Measurements from ENCODE around the gene ACER3.
"Not testable (repeated sequence)": the region's sequence is repeated elsewhere in the genome, so short reads cannot be mapped to it uniquely, and the experiment has no call there.

Gene ACER3

GRCh38 chr11:77038029-77038824 is 177.5 kb downstream of the ACER3 start:
- DNase-seq (ENCODE audit: low read depth in 2 of 2): no peak

DNA sequence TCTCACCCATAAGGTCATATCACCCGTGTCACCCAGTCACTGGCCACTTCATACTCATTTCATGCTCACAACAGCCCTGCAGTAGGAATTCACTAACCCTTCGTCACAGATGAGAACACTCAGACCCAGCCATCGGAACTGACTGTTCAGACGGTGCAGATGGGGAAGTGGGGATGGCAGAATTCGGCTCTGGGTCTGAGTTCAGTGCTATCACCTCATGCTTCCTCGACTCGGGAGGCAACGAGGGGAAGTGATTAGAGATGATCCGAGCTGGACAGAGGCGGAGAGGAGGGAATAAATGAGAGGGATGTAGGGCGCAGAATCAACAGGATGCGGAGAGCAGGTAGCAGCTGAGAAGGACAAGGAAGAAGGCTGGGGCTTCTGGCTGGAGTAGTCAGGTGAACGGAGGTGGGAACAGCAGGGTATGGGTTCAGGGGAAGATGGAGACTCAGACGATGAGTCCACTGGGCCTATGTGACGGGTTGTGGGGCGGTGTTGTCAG is 178.2 kb downstream of the ACER3 start:
- DNase-seq (ENCODE audit: low read depth in 2 of 2): no peak

DNA sequence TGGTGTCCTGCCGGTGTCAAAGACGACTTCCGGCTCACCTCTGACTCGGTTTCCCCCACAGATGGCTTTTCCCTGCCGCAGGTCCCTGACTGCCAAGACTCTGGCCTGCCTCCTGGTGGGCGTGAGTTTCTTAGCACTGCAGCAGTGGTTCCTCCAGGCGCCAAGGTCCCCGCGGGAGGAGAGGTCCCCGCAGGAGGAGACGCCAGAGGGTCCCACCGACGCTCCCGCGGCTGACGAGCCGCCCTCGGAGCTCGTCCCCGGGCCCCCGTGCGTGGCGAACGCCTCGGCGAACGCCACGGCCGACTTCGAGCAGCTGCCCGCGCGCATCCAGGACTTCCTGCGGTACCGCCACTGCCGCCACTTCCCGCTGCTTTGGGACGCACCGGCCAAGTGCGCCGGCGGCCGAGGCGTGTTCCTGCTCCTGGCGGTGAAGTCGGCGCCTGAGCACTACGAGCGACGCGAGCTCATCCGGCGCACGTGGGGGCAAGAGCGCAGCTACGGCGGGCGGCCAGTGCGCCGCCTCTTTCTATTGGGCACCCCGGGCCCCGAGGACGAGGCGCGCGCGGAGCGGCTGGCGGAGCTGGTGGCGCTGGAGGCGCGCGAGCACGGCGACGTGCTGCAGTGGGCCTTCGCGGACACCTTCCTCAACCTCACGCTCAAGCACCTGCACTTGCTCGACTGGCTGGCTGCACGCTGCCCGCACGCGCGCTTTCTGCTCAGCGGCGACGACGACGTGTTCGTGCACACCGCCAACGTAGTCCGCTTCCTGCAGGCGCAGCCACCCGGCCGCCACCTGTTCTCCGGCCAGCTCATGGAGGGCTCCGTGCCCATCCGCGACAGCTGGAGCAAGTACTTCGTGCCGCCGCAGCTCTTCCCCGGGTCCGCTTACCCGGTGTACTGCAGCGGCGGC is 179.0 kb downstream of the ACER3 start:
- peak in 1 of 2 donors; percentile 6 for DNase-seq (ENCODE audit: low read depth in 2 of 2)

DNA sequence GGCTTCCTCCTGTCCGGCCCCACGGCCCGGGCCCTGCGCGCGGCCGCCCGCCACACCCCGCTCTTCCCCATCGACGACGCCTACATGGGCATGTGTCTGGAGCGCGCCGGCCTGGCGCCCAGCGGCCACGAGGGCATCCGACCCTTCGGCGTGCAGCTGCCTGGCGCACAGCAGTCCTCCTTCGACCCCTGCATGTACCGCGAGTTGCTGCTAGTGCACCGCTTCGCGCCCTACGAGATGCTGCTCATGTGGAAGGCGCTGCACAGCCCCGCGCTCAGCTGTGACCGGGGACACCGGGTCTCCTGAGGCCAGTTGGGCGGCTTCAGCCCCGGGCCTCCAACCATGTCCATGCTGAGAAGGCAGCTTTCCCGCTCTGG is 179.7 kb downstream of the ACER3 start:
- DNase-seq (ENCODE audit: low read depth in 2 of 2): no peak

GRCh38 chr11:77040889-77041288 is 180.2 kb downstream of the ACER3 start:
- no peak for DNase-seq (ENCODE audit: low read depth in 2 of 2)

DNA sequence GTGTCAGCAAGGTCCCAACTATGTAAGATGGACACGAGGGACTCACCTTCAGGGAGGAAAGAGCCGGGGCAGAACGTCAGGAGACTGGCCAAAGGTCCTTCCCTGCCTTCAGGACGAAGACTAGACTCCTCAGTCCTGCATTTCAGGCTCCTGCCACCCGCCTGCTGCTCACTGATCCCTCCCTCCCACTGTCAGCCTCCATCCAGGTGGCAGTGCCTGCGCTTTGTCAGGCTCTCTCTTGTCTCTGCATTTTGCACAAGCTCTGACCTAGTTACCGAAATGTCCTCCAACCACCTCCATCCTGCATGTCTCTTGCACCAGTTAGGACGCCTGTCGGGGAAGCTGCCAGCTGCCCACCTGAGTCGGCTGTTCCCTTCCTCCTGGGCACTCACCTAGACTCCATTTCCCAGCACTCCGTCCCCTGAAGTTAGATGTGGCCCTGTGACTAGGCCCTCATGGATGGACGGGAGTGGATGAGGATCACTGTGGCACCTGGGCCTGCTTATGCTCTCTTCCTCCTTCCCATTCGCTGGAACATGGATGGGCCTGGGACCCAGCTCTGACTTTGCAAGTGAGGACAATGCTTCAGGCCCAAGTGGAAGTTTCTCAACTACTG is 181.5 kb downstream of the ACER3 start:
- DNase-seq (ENCODE audit: low read depth in 2 of 2): no peak

- DNase-seq (ENCODE audit: low read depth in 2 of 2): no peak
Measured at GRCh38 chr11:77044356-77044755, 183.6 kb downstream of the ACER3 start.

DNA sequence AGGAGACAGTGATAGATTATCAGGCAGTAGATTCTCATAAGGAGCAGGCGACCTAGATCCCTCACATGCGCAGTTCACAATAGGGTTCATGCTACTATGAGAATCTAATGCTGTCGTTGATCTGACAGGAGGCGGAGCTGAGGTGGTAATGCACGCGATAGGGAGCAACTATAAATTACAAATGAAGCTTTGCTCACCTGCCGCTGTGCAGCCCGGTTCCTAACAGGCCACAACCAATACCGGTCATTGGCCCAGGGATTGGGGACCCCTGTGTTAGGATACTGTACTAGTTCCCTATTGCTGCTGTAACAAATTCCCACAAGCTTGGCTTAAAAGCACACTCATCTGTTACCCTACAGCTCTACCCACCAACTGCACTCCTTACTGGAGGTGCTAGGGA is 184.2 kb downstream of the ACER3 start:
- DNase-seq (ENCODE audit: low read depth in 2 of 2): no peak

DNA sequence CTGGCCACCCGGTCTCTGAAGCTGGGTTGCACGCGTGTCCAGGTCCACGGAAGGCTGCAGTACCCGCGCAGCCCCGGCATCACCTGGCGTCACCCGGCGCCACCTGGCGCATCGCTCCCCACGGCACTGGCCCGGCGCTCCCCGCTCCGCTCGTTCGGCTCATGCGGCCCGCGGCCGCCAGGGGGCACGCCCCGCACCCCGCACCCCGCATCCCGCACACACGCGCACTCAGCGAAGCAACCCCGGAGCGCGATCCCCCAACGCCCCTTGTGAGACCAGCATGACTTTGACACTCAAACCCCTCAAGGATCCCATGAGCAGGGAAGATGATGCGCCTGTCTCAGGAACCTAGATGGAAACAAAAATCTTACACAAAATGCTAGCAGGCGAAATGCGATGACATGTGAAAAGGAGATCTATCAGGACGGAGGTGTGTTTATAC is 185.4 kb downstream of the ACER3 start:
- DNase-seq (ENCODE audit: low read depth in 2 of 2): peak in 1 of 2 donors; percentile 42

- peak; percentile 53 to 80 for DNase-seq (ENCODE audit: low read depth in 2 of 2)
Measured at GRCh38 chr11:77047007-77047927, 186.5 kb downstream of the ACER3 start.

- DNase-seq (ENCODE audit: low read depth in 2 of 2): not testable (repeated sequence)
Measured at GRCh38 chr11:77047928-77048446, 187.3 kb downstream of the ACER3 start.

- no peak for DNase-seq (ENCODE audit: low read depth in 2 of 2)
Measured at GRCh38 chr11:77049026-77049425, 188.3 kb downstream of the ACER3 start.

DNA sequence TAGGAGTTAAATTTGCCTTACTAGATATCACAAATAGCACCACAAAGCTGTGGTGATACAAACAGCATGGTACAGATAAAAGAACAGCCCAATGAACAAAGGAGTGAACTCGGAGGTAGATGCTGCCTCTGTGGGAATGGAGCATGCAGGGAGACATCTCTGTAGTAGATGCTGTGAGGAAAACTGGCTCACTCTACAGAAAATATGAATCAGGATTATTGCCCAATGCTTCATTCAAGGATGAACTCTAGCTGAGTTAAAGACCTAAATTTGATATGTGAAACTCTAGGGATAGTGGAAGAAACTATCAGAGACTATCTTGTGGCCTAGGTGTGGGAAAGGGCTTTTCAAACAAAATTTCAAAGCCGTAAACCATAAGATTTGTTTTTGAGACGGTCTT is 190.8 kb downstream of the ACER3 start:
- no peak for DNase-seq (ENCODE audit: low read depth in 2 of 2)

DNA sequence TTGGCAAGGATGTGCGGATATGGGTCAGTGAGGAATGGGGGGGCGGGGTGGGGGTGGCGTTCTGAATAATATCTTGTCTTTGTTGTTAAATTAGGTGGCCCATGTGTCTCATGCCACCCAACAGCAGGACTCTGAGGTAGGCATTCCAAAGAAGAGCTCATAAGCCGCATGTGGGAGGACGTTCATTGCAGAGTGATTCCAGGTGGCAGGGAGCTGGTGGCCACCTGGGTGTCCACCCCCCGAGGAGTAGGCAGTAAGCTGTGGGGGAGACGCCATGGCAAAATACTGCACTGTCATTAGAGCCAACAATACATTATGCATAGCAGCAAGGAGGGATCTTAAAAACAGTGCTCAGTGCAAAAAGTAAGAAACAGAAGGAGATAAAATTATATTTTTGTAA is 191.8 kb downstream of the ACER3 start:
- no peak for DNase-seq (ENCODE audit: low read depth in 2 of 2)

DNA sequence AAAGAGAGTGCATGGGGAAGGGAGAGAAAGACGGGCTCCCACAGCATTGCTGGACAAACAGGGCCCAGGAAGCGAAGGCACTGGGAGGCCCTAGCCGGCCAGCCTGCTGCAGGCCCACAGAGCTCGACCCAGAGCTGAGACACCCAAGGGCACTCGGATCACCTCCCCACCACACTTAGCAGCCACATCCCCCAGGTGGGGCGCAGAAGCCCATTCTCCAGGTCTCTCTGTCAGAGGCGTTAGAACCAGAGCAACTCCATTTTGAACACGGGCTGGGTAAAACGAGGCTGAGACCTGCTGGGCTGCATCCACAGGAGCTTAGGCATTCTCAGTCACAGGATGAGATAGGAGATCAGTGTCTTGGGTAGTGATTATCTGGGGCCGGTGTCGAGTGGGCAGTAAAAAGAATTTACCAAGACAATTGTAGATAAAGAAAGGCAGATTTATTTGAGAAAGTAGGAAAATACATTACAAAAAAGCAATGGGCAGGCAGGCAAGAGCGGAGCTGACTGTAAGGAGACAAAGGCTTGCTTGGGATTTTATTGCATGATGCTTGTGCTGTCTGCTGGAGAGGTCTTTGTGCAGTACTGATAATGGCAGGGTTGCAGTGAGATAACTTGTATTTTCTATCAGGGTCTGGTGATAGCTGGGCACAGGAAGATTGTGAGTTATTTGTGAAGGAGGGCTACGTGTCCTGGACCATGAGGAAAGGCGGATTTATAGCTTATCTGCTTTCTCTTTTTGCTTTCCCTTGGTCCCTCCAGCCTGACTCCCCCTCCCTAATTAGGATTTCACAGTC is 192.7 kb downstream of the ACER3 start:
- no peak for DNase-seq (ENCODE audit: low read depth in 2 of 2)

- no peak for DNase-seq (ENCODE audit: low read depth in 2 of 2)
Measured at GRCh38 chr11:77054084-77054483, 193.4 kb downstream of the ACER3 start.

GRCh38 chr11:77055101-77055561 is 194.4 kb downstream of the ACER3 start:
- no peak for DNase-seq (ENCODE audit: low read depth in 2 of 2)

- no peak for DNase-seq (ENCODE audit: low read depth in 2 of 2)
Measured at GRCh38 chr11:77055913-77056312, 195.2 kb downstream of the ACER3 start.

DNA sequence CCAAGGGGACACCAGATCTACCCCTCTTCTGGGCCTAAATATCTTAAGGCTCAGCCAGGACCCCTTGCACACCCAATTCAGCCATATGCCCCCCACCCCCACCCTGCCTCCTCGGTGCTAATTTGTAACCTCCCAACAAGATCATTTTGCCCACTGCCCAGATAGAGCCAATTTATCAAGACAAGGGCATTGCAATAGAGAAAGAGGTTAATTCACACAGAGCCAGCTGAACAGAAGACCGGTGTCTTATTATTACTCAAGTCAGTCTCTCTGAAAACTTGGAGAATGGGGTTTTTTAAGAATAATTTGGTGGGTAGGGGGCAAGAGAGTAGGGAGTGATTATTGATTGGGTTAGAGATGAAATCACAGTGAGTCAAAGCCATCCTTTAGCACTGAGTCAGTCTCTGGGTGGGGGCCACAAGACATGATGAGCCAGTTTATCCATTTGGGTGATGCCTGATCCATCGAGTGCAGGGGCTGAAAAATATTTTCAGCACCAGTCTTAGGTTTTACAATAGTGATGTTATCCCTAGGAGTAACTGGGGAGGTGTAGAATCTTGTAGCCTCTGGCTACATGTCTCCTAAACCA is 196.2 kb downstream of the ACER3 start:
- DNase-seq (ENCODE audit: low read depth in 2 of 2): no peak
